Kidney (tissue), 22 donors: ENCODE data around the gene RPL6. TPM values are rescaled to one million over a fixed set of nuclear protein-coding genes. Genes with fewer than 3 reads are reported as not detected.
A peak's percentile ranks its signal among the peaks of the same experiment; 100 is the strongest.

Experiments
- DNase-seq, 5 donors: peaks; one replicate each; pipeline ENCODE4 v3.0.0-alpha.2; 2013 to 2020
- FAIRE-seq: peaks from 2 replicates; lab custom pipeline; 2012; peaks lifted over from hg19 to GRCh38; lab: Jason Lieb, UNC
- H3K27ac ChIP-seq, 2 donors: one replicate each; pipeline ENCODE4 v1.7.0; 2013; ENCODE audit warnings: low read depth in 2 of 2, low read length in 2 of 2, inconsistent platforms in 1 of 2
- H3K27me3 ChIP-seq: one replicate; pipeline ENCODE4 v1.7.1; 2013; ENCODE audit warnings: low read length, inconsistent platforms; ENCODE audit not compliant: control insufficient read depth, insufficient read depth
- H3K36me3 ChIP-seq, 3 donors: one replicate each; pipeline versions ENCODE4 v1.7.0 to v1.7.1; 2013; ENCODE audit warnings: low read length in 3 of 3, control low read depth in 1 of 3, inconsistent platforms in 1 of 3; ENCODE audit not compliant: insufficient read depth in 3 of 3, control insufficient read depth in 2 of 3
- H3K4me1 ChIP-seq, 3 donors: one replicate each; pipeline versions ENCODE4 v1.7.0 to v1.7.1; 2013; ENCODE audit warnings: low read length in 3 of 3, inconsistent platforms in 1 of 3, low read depth in 1 of 3; ENCODE audit not compliant: control insufficient read depth in 2 of 3, insufficient read depth in 2 of 3
- H3K4me3 ChIP-seq, 3 donors: one replicate each; pipeline versions ENCODE4 v1.7.0 to v1.8.1; 2013; ENCODE audit warnings: low read length in 3 of 3, control low read depth in 1 of 3, inconsistent platforms in 1 of 3
- H3K9ac ChIP-seq, 3 donors: one replicate each; pipeline versions ENCODE4 v1.7.0 to v1.7.1; 2013; ENCODE audit warnings: low read length in 3 of 3, control low read depth in 1 of 3, inconsistent platforms in 1 of 3
- H3K9me3 ChIP-seq, 3 donors: one replicate each; pipeline versions ENCODE4 v1.7.0 to v1.7.1; 2013; ENCODE audit warnings: low read length in 3 of 3, control low read depth in 1 of 3, inconsistent platforms in 1 of 3; ENCODE audit not compliant: control insufficient read depth in 2 of 3, insufficient read depth in 1 of 3
- intact Hi-C: fragments of 100-400 bp; cut with DNase I; formaldehyde crosslinking; loops from one replicate; pipeline ENCODE4 v1.11.1; 2022
- long read RNA-seq, 10 donors: library from polyadenylated mRNA in 1 of 10; unstranded in 1 of 10; transcript quantifications; one replicate each; pipeline ENCODE4 v2.0.0 and lab custom pipeline, GENCODE V29; 2021 to 2026
- polyA plus RNA-seq: library from polyadenylated mRNA; stranded (reverse); fragments of 350-450 nt; fragmentation: Illumina TruSeq; extraction: RNeasy Lipid Tissue Mini Kit (QIAGEN cat#74804); gene quantifications from one replicate; pipeline ENCODE4 v1.2.3, GENCODE V29; 2014; ENCODE audit warnings: low read depth, low replicate concordance; ENCODE audit not compliant: insufficient read depth
- total RNA-seq: library from RNA; stranded (reverse); fragmentation: NEBNext Ultra II Directional; extraction: Animal tissue kit (Norgen Biotek cat#: 25700); gene quantifications from one replicate; pipeline ENCODE4 v1.2.1, GENCODE V29; 2021
- TF ChIP-seq, protein P1 (sequence below): IDR thresholded peaks from 3 replicates; pipeline ENCODE4 v1.5.1; 2012; ENCODE audit warnings: mild to moderate bottlenecking, moderate library complexity, borderline replicate concordance; ENCODE audit not compliant: insufficient read depth; ENCODE audit errors: extremely low read depth
- donor health status: control.
- donor health status: control.
- donor health status: control.
- donor health status: control.
- donor health status: control.
- donor health status: DM: yes; HTN: yes; CAD: no.
- donor health status: Normal renal cell carcinoma (clear cell type).

RPL6 gene
- total RNA-seq (966 TPM), polyA plus RNA-seq (1,525 TPM)
- long read RNA-seq, donor 1, transcript RPL6-202 (7 exons, 1,074 nt), result minor isoform, 11 of 696 reads
- long read RNA-seq, donor 1, transcript RPL6-204 (2 exons, 612 nt), result minor isoform, 18 of 696 reads
- long read RNA-seq, donor 1, transcript RPL6-205 (3 exons, 583 nt), result minor isoform, 23 of 696 reads
- long read RNA-seq, donor 1, transcript RPL6-201 (7 exons, 947 nt), result major isoform, 275 of 696 reads
- long read RNA-seq, donor 1, partial matches to known transcripts, result 348 of 696 reads
- long read RNA-seq, donor 1, other reads (novel, unspliced or antisense), result 20 of 696 reads
- long read RNA-seq, donor 2, transcript RPL6-201 (7 exons, 947 nt), result major isoform, 330 of 886 reads
- long read RNA-seq, donor 2, transcript RPL6-204 (2 exons, 612 nt), result minor isoform, 15 of 886 reads
- long read RNA-seq, donor 2, transcript RPL6-202 (7 exons, 1,074 nt), result minor isoform, 11 of 886 reads
- long read RNA-seq, donor 2, transcript RPL6-205 (3 exons, 583 nt), result minor isoform, 19 of 886 reads
- long read RNA-seq, donor 2, partial matches to known transcripts, result 464 of 886 reads
- long read RNA-seq, donor 2, other reads (novel, unspliced or antisense), result 43 of 886 reads
- long read RNA-seq, donor 3, transcript RPL6-205 (3 exons, 583 nt), result minor isoform, 26 of 1,054 reads
- long read RNA-seq, donor 3, transcript RPL6-204 (2 exons, 612 nt), result minor isoform, 24 of 1,054 reads
- long read RNA-seq, donor 3, transcript RPL6-202 (7 exons, 1,074 nt), result minor isoform, 19 of 1,054 reads
- long read RNA-seq, donor 3, transcript RPL6-201 (7 exons, 947 nt), result major isoform, 412 of 1,054 reads
- long read RNA-seq, donor 3, partial matches to known transcripts, result 530 of 1,054 reads
- long read RNA-seq, donor 3, other reads (novel, unspliced or antisense), result 43 of 1,054 reads
- long read RNA-seq, donor 4, transcript RPL6-205 (3 exons, 583 nt), result minor isoform, 19 of 401 reads
- long read RNA-seq, donor 4, transcript RPL6-202 (7 exons, 1,074 nt), result minor isoform, 7 of 401 reads
- long read RNA-seq, donor 4, transcript RPL6-201 (7 exons, 947 nt), result major isoform, 199 of 401 reads
- long read RNA-seq, donor 4, partial matches to known transcripts, result 143 of 401 reads
- long read RNA-seq, donor 4, other reads (novel, unspliced or antisense), result 29 of 401 reads
- long read RNA-seq, donor 5, transcript RPL6-201 (7 exons, 947 nt), result major isoform, 28 of 55 reads
- long read RNA-seq, donor 5, partial matches to known transcripts, result 27 of 55 reads
- long read RNA-seq, donor 5, other reads (novel, unspliced or antisense), result 0 of 55 reads
- long read RNA-seq, donor 6, transcript RPL6-202 (7 exons, 1,074 nt), result minor isoform, 16 of 2,857 reads
- long read RNA-seq, donor 6, transcript RPL6-201 (7 exons, 947 nt), result major isoform, 966 of 2,857 reads
- long read RNA-seq, donor 6, transcript RPL6-205 (3 exons, 583 nt), result minor isoform, 51 of 2,857 reads
- long read RNA-seq, donor 6, transcript RPL6-204 (2 exons, 612 nt), result minor isoform, 60 of 2,857 reads
- long read RNA-seq, donor 6, partial matches to known transcripts, result 1,592 of 2,857 reads
- long read RNA-seq, donor 6, other reads (novel, unspliced or antisense), result 161 of 2,857 reads
- long read RNA-seq, donor 7, transcript RPL6-201 (7 exons, 947 nt), result major isoform, 233 of 393 reads
- long read RNA-seq, donor 7, partial matches to known transcripts, result 95 of 393 reads
- long read RNA-seq, donor 7, other reads (novel, unspliced or antisense), result 62 of 393 reads
- long read RNA-seq, donor 8, transcript RPL6-204 (2 exons, 612 nt), result minor isoform, 21 of 880 reads
- long read RNA-seq, donor 8, transcript RPL6-201 (7 exons, 947 nt), result major isoform, 366 of 880 reads
- long read RNA-seq, donor 8, transcript RPL6-202 (7 exons, 1,074 nt), result minor isoform, 7 of 880 reads
- long read RNA-seq, donor 8, transcript RPL6-205 (3 exons, 583 nt), result minor isoform, 21 of 880 reads
- long read RNA-seq, donor 8, partial matches to known transcripts, result 431 of 880 reads
- long read RNA-seq, donor 8, other reads (novel, unspliced or antisense), result 30 of 880 reads
- long read RNA-seq, donor 9, transcript RPL6-204 (2 exons, 612 nt), result minor isoform, 20 of 621 reads
- long read RNA-seq, donor 9, transcript RPL6-201 (7 exons, 947 nt), result major isoform, 237 of 621 reads
- long read RNA-seq, donor 9, transcript RPL6-205 (3 exons, 583 nt), result minor isoform, 16 of 621 reads
- long read RNA-seq, donor 9, partial matches to known transcripts, result 327 of 621 reads
- long read RNA-seq, donor 9, other reads (novel, unspliced or antisense), result 18 of 621 reads
- long read RNA-seq, donor 10, transcript RPL6-201 (7 exons, 947 nt), result major isoform, 280 of 701 reads
- long read RNA-seq, donor 10, transcript RPL6-205 (3 exons, 583 nt), result minor isoform, 13 of 701 reads
- long read RNA-seq, donor 10, transcript RPL6-202 (7 exons, 1,074 nt), result minor isoform, 9 of 701 reads
- long read RNA-seq, donor 10, transcript RPL6-204 (2 exons, 612 nt), result minor isoform, 11 of 701 reads
- long read RNA-seq, donor 10, partial matches to known transcripts, result 350 of 701 reads
- long read RNA-seq, donor 10, other reads (novel, unspliced or antisense), result 31 of 701 reads

DNA sequence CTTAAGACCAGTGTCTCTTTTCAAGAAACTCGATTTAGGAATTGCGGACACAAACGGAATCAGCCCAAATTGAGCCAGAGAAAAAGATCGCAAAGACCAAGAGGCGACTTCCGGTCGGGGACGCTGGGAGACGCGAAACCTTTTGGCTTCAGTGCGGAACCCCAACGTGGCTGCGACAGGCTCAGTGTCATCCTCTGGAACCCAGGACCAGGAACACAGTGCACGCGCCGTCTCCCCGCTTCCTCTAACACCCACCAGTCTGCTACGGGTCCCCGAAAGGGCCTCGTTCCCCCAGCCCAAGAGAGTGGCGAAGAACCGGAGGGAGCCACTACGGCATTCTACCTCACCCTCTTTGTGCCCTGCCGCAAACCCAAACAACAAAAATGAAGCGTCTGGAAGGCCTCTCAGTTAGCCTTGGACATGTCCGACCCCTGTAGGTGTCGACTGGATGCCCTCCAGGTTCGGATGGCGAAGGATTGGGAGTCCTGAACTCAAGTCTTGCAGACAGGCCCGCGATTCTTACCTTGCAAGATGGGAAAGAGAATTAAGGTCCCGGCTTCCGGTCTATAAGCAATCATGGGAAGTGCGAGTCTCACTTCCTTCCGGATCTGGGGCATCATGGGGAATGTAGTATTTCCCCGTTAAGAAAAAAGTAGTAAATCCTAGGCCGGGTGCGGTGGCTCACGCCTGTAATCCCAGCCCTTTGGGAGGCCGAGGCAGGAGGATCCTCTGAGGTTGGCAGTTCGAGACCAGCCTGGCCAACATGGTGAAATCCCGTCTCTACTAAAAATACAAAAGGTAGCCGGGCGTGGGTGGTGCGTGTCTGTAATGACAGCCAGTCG, at the start of gene RPL6:
Gene RPL6 (minus strand): TSS at position 542 of the 842 bp plus-strand sequence. CDS start 949 bp downstream, outside the sequence.
- intact Hi-C loops, result no loop called here
- Histone ChIP-seq H3K9ac (peak within 1 kb of the TSS; percentile 85 to 99 (median 98)), H3K9me3 (no peaks in the 10 kb centered on the region), H3K27me3 (no peaks in the 10 kb centered on the region), H3K36me3 (peaks cover 9 to 32% (median 20%) of the 10 kb centered on the region in 3 donors), H3K27ac (peak within 1 kb of the TSS; percentile 85 to 93), H3K4me1 (peaks cover 0 to 11% (median 5%) of the 10 kb centered on the region in 3 donors), H3K4me3 (peak within 1 kb of the TSS; percentile 82 to 97 (median 93))
- TF ChIP-seq, protein P1, sequence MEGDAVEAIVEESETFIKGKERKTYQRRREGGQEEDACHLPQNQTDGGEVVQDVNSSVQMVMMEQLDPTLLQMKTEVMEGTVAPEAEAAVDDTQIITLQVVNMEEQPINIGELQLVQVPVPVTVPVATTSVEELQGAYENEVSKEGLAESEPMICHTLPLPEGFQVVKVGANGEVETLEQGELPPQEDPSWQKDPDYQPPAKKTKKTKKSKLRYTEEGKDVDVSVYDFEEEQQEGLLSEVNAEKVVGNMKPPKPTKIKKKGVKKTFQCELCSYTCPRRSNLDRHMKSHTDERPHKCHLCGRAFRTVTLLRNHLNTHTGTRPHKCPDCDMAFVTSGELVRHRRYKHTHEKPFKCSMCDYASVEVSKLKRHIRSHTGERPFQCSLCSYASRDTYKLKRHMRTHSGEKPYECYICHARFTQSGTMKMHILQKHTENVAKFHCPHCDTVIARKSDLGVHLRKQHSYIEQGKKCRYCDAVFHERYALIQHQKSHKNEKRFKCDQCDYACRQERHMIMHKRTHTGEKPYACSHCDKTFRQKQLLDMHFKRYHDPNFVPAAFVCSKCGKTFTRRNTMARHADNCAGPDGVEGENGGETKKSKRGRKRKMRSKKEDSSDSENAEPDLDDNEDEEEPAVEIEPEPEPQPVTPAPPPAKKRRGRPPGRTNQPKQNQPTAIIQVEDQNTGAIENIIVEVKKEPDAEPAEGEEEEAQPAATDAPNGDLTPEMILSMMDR, result no peak
- FAIRE-seq (no peak), DNase-seq (peak; percentile 82 to 98 (median 90))

DNA sequence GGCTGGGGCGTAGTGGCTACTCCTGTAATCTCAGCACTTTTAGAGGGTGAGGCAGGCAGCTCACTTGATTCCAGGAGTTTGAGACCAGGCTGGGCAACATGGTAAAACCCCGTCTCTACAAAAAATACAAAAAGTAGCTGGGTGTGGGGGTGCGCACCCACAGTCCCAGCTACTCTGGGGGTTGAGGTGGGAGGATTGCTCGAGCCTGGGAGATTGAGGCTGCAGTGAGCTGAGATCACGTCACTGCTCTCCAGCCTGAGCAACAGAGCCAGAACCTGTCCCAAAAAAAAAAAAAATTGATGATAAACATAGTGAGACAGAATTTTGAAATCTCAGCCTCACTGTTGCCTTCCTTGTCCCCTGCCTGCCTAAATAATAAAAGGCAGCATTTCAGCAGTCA, 49.3 kb upstream of the RPL6 start:
- Histone ChIP-seq H3K27me3 (no peaks in the 10 kb centered on the region), H3K9me3 (no peaks in the 10 kb centered on the region), H3K27ac (no peak overlapping the region), H3K4me3 (no peak overlapping the region), H3K9ac (no peak overlapping the region), H3K4me1 (no peaks in the 10 kb centered on the region), H3K36me3 (peaks cover 4 to 24% (median 13%) of the 10 kb centered on the region in 3 donors)
- intact Hi-C loops, result no loop called here
- FAIRE-seq, result no peak
- TF ChIP-seq, protein P1, result no peak
- DNase-seq, result no peak
